Colonic mucosa (tissue), 4 donors: ENCODE data around the gene ACSL4. TPM values are rescaled to one million over a fixed set of nuclear protein-coding genes. Genes with fewer than 3 reads are reported as not detected.
"Not testable (repeated sequence)": the region's sequence is repeated elsewhere in the genome, so short reads cannot be mapped to it uniquely, and the experiment has no call there.

ENCODE experiments used
- DNase-seq: peaks from one replicate; pipeline ENCODE4 v3.0.0-alpha.2; 2020
- H3K27ac ChIP-seq: fragments of 200-600 bp; one replicate; pipeline ENCODE4 v1.8.0; 2021
- H3K27me3 ChIP-seq: fragments of 200-600 bp; one replicate; pipeline ENCODE4 v1.8.0; 2021
- H3K36me3 ChIP-seq: fragments of 200-600 bp; one replicate; pipeline ENCODE4 v1.8.0; 2021
- H3K4me1 ChIP-seq: fragments of 200-600 bp; one replicate; pipeline ENCODE4 v1.8.0; 2021; ENCODE audit warnings: mild to moderate bottlenecking
- H3K4me3 ChIP-seq: fragments of 200-600 bp; one replicate; pipeline ENCODE4 v1.8.0; 2021
- H3K9ac ChIP-seq, 2 donors: one replicate each; pipeline ENCODE4 v1.7.0; 2013; ENCODE audit warnings: control low read depth in 2 of 2, low read depth in 2 of 2, low read length in 2 of 2
- H3K9me3 ChIP-seq: fragments of 200-600 bp; one replicate; pipeline ENCODE4 v1.8.0; 2021
- CTCF ChIP-seq: fragments of 200-600 bp; IDR thresholded peaks from one replicate; pipeline ENCODE4 v1.8.0; 2022; ENCODE audit warnings: antibody characterized with exemption, mild to moderate bottlenecking
- intact Hi-C: fragments of 100-400 bp; cut with DNase I; formaldehyde crosslinking; loops from one replicate; pipeline ENCODE4 v1.14.1; 2022
- total RNA-seq, 2 donors: library from RNA; stranded (reverse); fragmentation: NEBNext Ultra II Directional in 1 of 2; extraction: Animal tissue kit (Norgen Biotek cat#: 25700) in 1 of 2; gene quantifications; one replicate each; pipeline ENCODE4 v1.2.1, GENCODE V29; 2021
- donor health status: healthy.
- donor health status: DM: no; HTN: no; CAD: no.
- donor health status: DM: no; HTN: no; CAD: no.

ACSL4 gene
- total RNA-seq, 2 donors from 2014 or later, result 10.6 to 27.9 TPM

- DNase-seq, result no peak
- H3K4me1 ChIP-seq, result no peaks in the 10 kb centered on the region
- intact Hi-C loops, result no loop called here
- no peaks in the 10 kb centered on the region for H3K36me3 ChIP-seq
- TF ChIP-seq CTCF, result no peak
- H3K9ac ChIP-seq, result no peak overlapping the region
- no peaks in the 10 kb centered on the region for H3K9me3 ChIP-seq
- no peak overlapping the region for H3K4me3 ChIP-seq
- H3K27ac ChIP-seq, result no peak overlapping the region
- H3K27me3 ChIP-seq, result no peaks in the 10 kb centered on the region
Measured at GRCh38 chrX:109656774-109657173, 76.3 kb downstream of the ACSL4 start.

GRCh38 chrX:109655502-109656201 is 77.4 kb downstream of the ACSL4 start:
- Histone ChIP-seq H3K27me3 (no peaks in the 10 kb centered on the region), H3K4me3 (no peak overlapping the region), H3K9ac (no peak overlapping the region), H3K36me3 (no peaks in the 10 kb centered on the region), H3K9me3 (no peaks in the 10 kb centered on the region), H3K4me1 (no peaks in the 10 kb centered on the region), H3K27ac (no peak overlapping the region)
- TF ChIP-seq CTCF, result no peak
- DNase-seq, result no peak
- intact Hi-C loops, result no loop called here

- no peak for TF ChIP-seq CTCF
- H3K27me3 ChIP-seq, result no peaks in the 10 kb centered on the region
- intact Hi-C loops, result no loop called here
Measured at GRCh38 chrX:109654516-109655109, 78.4 kb downstream of the ACSL4 start.

GRCh38 chrX:109644671-109645070 is 88.4 kb downstream of the ACSL4 start:
- H3K36me3 ChIP-seq, H3K9ac ChIP-seq, H3K4me3 ChIP-seq, intact Hi-C loops, H3K4me1 ChIP-seq, H3K27me3 ChIP-seq, H3K9me3 ChIP-seq, DNase-seq, H3K27ac ChIP-seq: not testable (repeated sequence)

More at GRCh38 chrX:109654516-109655109, 78.4 kb downstream of the ACSL4 start:
- no peak overlapping the region for H3K4me3 ChIP-seq
- no peaks in the 10 kb centered on the region for H3K36me3 ChIP-seq
- no peak overlapping the region for H3K27ac ChIP-seq
- no peak overlapping the region for H3K9ac ChIP-seq
- H3K9me3 ChIP-seq, result no peaks in the 10 kb centered on the region
- H3K4me1 ChIP-seq, result no peaks in the 10 kb centered on the region
- DNase-seq, result no peak

GRCh38 chrX:109643687-109644086 is 89.4 kb downstream of the ACSL4 start:
- H3K36me3 ChIP-seq, result no peaks in the 10 kb centered on the region
- intact Hi-C loops, result no loop called here
- no peak for TF ChIP-seq CTCF
- H3K9me3 ChIP-seq, result no peaks in the 10 kb centered on the region
- no peak overlapping the region for H3K4me3 ChIP-seq
- no peak overlapping the region for H3K27ac ChIP-seq
- no peak for DNase-seq
- no peaks in the 10 kb centered on the region for H3K4me1 ChIP-seq
- H3K9ac ChIP-seq, result no peak overlapping the region
- no peaks in the 10 kb centered on the region for H3K27me3 ChIP-seq

GRCh38 chrX:109638158-109638557 is 94.9 kb downstream of the ACSL4 start:
- Histone ChIP-seq H3K27me3 (peaks cover 4% of the 10 kb centered on the region), H3K4me1 (no peaks in the 10 kb centered on the region), H3K27ac (no peak overlapping the region), H3K9ac (no peak overlapping the region), H3K36me3 (no peaks in the 10 kb centered on the region), H3K9me3 (no peaks in the 10 kb centered on the region), H3K4me3 (no peak overlapping the region)
- intact Hi-C loops, result no loop called here
- DNase-seq, result no peak
- no peak for TF ChIP-seq CTCF

GRCh38 chrX:109637477-109637876 is 95.6 kb downstream of the ACSL4 start:
- H3K9me3 ChIP-seq, H3K4me1 ChIP-seq, H3K9ac ChIP-seq, H3K36me3 ChIP-seq, DNase-seq, H3K27me3 ChIP-seq, H3K27ac ChIP-seq, H3K4me3 ChIP-seq, intact Hi-C loops: not testable (repeated sequence)
